Muscle of back (tissue), 11 donors: ENCODE measurements around the gene LOC128125822. TPM values are rescaled to one million over a fixed set of nuclear protein-coding genes. Genes with fewer than 3 reads are reported as not detected.
"Not testable (repeated sequence)": the region's sequence is repeated elsewhere in the genome, so short reads cannot be mapped to it uniquely, and the experiment has no call there.

Source experiments
- DNase-seq, 3 donors: peaks; one replicate each; pipeline versions ENCODE4 v3.0.0 to v3.0.0-alpha.2; 2013
- polyA plus RNA-seq, 10 donors: library from polyadenylated mRNA; unstranded; fragments of 120-200 nt; gene quantifications; one replicate each; pipeline ENCODE4 v1.2.1, GENCODE V29; 2013; ENCODE audit not compliant: insufficient read length in 10 of 10

LOC128125822 gene

DNA sequence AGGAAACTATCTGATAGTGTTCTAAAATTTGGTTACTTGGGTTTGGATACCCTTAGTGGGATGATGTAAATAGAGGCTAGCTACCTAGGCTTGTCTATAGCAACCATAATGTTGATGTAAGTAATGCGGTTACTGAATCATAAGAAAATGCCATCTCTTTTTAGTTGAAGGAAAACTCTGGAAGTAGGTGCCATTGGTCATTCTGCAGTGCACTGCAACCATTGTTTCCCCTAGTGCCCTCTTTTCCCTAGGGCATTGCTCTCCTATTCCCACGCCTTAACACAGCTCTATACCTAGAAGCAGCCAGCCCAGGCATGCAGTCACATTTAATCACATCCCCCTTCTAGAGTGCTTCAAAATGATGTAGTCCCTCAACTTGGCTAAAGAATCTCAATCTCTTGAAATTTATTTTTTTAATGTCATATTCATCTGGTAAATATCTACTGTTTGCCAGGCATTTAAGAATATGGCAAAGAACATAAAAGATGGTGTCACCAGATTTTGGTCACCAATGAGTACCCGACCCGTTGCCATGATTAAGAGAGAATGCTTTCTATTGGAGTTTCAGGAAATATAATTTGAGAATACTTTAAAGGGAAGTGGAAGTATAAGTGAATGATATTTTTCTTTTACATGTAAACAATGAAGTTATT lies 10.4 kb downstream of the LOC128125822 start:
- DNase-seq = no peak

DNA sequence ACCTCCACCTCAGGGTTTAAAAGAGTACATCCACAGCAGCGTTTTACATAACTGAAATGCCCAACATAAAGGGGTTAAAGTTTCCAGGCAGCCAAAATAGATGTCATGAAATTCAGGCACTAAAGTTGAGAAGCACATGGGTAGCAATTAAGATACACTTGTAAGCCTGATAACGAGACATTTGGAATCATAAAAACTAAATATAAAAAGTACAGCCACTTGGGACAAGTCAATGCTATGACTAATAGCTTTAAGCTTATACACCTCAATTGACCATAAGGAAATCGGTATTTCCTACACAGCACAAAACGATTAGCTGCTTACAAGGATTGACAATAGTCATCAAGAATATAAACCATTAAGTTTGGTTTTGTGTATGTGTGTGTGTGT lies 11.8 kb downstream of the LOC128125822 start:
- no peak for DNase-seq

DNA sequence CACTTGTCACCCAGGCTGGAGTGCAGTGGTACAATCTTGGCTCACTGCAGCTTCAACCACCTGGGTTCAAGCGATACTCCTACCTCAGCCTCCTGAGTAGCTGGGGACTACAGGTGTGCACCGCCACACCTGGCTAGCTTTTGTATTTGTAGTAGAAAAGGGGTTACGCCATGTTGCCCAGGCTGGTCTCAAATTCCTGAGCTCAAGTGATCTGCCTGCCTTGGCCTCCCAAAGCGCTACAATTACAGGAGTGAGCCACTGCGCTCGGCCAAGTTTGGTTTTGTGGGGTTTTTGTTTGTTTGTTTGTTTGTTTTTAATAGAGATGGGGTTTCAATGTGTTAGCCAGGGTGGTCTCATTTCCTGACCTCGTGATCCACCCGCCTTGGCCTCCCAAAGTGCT lies 12.3 kb downstream of the LOC128125822 start:
- DNase-seq = no peak

DNA sequence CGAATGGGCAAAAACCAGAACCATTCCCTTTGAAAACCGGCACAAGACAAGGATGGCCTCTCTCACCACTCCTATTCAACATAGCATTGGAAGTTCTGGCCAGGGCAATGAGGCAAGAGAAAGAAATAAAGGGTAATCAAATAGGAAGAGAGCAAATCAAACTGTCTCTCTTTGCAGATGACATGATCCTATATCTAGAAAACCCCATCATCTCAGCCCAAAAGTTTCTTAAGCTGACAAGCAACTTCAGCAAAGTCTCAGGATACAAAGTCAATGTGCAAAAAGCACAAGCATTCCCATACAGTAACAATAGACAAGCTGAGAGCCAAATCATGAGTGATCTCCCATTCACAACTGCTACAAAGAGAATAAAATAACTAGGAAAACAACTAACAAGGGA lies 13.4 kb downstream of the LOC128125822 start:
- not testable (repeated sequence) for DNase-seq

DNA sequence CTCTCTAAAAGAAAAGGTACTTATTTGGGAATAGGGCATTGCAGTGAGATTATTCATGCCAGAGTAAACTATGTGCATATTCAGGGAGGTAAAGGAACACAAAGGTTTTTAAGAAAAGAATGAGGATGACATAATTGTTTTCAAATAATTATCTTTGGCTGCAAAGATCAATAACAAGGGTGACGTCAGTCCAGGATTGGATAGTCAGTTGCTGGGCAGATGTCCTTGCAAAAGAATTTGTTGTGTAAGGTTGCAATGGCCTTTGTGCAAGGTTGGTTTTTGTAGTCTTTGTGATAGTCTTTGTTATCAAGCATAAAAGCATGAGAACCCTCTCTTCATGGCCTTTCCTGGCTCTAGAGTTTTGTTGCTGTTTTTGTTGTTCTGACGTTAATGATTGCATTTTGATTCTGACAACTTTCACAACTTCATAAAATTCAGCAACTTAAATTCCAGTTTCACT lies 17.7 kb downstream of the LOC128125822 start:
- DNase-seq = no peak

DNA sequence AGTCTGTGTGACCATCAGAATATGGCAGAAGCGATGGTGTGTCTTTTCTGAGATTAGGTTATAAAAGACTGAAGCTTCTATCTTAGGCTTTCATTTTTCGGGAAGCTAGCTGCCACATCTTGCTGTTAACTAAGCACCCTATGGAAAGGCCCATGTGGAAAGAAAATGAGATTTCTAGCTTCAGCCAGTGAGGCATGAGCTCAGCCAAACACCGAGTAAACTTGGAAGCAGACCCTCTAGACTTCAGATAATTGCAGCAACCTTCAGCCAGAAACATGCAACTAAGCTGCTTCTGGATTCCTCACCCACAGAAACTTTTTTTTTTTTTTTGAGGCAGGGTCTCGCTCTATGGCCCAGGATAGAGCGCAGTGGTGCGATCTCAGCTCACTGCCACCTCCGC lies 20.6 kb downstream of the LOC128125822 start:
- no peak for DNase-seq

DNA sequence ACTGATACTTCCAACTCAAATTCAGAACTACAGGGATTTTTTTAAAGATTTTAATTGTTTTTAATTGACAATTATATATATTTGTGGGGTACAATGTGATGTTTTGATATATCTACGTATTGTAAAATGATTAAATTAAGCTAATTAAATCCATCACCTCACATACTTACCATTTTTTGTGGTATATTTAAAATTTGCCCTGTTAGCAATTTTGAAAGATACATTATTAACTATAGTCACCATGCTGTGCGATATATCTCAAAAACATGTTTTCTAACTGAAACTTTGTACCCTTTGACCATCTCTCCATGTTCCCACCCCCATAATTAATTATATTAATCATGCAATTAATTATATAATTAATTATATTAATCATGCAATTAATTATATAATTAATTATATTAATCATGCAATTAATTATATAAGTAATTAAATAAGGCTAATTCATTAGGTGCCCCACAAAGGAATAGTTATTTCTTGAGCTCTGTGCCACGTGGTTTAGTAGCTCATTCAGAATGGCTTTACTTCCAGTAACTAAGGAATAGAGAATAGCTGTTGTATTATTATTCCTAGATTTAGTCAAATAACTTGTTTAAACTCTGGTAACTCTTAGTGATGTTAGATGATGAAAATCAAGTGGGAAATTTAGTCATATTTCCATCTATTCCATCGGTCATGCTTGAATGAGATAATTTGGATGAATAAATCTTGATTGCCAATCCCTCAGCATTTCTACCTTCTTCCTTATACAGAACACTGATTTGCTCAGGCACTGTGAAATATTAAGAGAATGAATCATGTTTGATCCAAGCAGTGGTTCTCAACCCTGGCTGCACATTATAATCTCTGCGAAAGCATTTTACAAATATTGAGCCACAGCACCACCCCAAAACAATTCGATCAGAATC lies 25.1 kb downstream of the LOC128125822 start:
- no peak for DNase-seq

DNA sequence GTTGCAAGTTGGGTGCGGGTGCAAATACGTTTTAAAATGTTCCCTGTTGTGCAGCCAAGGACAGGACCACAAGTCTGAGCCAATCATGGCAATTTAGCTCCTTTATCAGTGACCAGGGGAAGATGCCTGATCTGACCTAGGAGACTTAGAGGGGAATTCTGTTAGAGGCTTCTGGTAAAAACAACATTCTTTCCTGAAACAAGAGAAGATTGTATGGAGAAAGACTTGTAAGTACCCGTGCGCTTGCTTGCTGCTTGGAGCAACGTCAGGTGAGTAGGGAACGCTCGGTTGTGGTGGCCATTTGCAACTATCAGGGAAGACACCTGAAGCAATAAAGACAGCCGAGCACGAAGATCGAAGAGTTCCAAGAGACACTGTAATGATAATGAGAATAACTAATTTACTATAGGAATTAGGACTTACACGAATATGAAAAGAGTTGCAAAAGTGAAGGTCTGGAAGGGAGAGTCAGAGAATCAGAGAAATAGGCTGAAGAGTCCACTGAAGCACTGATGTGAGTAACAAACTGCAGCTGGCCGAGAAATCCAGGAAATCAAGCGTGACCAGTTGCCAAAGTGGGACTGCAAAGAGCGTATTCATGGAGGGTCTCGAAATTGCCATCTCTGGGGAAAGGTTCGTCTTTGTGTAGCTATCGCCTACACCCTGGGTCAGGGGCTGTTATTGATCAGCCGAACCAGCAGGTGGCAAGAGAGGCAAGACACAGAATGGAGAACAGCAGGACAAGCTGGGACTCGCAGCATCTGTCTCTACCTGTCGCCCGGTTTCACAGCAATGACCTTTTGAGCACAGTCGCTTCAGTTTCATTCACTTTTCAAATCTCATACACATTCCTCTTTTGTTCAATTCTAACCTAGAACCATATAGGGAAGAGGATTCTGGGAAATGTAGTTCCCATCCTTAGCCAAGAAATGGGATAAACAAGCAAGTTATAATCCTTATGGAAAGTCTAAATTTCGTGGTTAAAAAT lies 26.1 kb downstream of the LOC128125822 start:
- DNase-seq = peak; percentile 62 to 88 (median 74)

DNA sequence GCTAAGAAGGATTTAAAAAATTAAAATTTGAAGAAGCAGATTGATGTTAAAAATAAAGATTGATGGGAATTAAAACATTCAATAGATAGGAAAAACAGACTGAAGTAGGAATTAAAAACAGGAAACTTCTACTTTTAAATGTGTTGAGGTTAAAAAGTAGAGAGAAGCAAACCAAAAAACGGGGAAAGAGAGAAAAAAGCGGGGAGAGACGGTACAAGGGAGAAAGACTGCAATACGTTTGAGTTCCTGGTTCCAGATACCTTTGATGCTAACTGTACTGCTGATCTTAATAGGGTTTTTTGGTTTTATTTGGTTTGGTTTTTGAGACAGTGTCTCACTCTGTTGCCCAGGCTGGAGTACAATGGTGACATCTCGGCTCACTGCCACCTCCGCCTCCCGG lies 27.0 kb downstream of the LOC128125822 start:
- no peak for DNase-seq

DNA sequence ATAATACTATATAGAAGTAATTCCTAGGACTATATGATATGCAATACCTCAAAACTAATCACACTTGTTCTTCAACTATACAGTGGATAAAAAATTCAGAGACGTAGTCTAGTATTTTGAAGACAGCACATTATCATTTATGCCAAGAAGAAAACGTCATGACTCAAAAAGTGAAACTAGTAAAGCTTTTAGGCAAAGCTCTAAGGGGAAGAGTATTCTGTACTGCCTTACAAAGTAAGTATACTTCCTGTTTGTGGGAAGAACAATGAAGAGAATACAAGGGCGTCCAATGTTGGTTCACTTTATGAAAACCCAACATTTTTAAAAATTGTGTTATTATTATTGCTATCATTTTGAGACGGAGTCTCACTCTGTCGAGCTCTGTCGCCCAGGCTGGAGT lies 27.9 kb downstream of the LOC128125822 start:
- DNase-seq = no peak

DNA sequence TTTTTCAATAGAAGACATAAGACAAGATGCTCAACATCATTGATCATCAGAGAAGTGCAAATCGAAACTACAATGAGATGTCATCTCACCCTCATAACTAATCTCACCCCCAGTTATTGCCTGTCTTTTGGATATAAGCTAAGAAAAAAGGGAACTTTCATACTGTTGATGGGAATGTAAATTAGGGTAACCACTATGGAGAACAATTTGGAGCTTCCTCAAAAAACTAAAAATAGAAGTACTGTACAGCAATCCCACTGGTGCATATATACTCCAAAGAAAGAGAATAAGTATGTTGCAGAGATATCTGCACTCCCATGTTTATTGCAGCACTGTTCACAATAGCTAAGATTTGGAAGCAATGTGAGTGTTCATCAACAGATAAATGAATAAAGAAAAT lies 37.0 kb downstream of the LOC128125822 start:
- no peak for DNase-seq

DNA sequence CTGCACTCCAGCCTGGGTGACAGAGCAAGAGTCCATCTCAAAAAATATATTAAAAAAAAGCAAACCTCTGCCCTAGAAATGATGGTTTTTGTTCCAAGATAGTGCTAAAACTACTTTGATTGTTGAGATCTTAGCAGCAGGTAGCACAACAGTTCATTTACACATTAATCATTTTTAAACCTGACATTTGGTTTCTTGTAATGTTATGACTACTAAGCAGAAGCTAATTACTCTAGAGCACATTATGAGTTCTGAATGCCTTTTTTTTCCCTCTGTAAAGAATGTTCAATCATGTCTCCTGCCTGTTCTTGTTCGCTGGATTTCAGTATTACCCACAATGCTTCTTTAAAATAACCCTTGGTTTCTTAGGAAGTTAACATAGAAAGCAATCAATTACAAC lies 38.7 kb downstream of the LOC128125822 start:
- DNase-seq = no peak

DNA sequence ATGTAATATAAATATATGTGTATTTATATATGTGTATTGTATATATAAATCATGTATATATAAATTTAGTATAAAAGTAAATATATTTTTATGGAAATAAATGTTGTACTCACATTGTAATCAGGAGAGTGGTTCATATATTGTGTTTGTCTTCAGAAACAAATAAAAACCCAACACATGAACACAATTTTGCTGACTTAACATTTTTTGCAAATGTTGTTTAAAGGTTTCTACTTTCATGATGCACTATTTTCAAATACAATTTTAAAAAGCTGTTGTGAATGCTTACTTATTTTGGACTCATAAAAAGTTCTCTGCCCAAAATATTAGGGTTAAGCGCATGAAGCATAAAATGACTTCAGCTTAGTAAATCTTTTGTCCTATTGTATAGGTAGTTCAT lies 39.3 kb downstream of the LOC128125822 start:
- DNase-seq = no peak

DNA sequence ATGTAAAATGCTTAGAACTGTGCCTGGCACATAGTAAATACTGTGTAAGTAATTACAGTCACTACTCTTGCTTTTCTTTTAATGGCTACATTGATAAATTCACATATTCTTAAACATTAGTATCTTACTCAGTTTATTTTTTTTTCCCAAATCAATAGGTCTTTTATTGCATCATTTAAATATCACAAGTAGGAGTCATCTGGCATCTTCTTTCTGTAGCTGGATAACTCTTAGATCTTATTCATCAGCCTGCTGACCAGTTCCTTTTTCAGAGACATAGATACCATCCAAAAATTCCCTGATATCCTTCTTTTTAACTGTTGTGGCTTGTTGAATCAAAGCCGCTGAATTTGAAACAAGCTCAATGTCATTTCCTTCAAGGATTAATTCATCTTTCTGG lies 43.3 kb downstream of the LOC128125822 start:
- DNase-seq = no peak

Other genes with a start within 250 kb of the LOC128125822 start
- 10 to 100 TPM; 22.4 to 35.8 (median 28.8) TPM for gene PTP4A1, start within 50 bp of the LOC128125822 start, polyA plus RNA-seq
- gene PHF3, start 63.3 kb downstream of the LOC128125822 start, polyA plus RNA-seq = 10 to 100 TPM; 28.4 to 40.6 (median 34.4) TPM